ENCODE data around the gene TPST1. TPM values are rescaled to one million over a fixed set of nuclear protein-coding genes. Genes with fewer than 3 reads are reported as not detected.
A peak's percentile ranks its signal among the peaks of the same experiment; 100 is the strongest.

The TPST1 gene
- polyA plus RNA-seq, 1 donor (not counting 4 experiments of a cell fraction or from before 2014, with no cell fraction given): 48.5 TPM

- Histone ChIP-seq H3K4me2 (ENCODE audit: control insufficient read depth, extremely low read depth, insufficient read depth, low read depth, low read length) (no peak overlapping the region), H3K36me3 (ENCODE audit: control insufficient read depth in 2 of 2, extremely low read depth in 1 of 2, insufficient read depth in 2 of 2, low read length in 2 of 2) (peaks cover 0 to 1% of the 10 kb centered on the region in 2 experiments), H3K9me1 (ENCODE audit: control insufficient read depth, extremely low read depth, insufficient read depth, low read length) (no peaks in the 10 kb centered on the region), H4K20me1 (ENCODE audit: control insufficient read depth, extremely low read depth, insufficient read depth, low read length) (no peaks in the 10 kb centered on the region), H3K9me3 (ENCODE audit: control insufficient read depth, low read depth, low read length) (no peaks in the 10 kb centered on the region), H2AFZ (ENCODE audit: control insufficient read depth, low read length) (no peak overlapping the region), H3K27ac (ENCODE audit: control insufficient read depth, insufficient read depth, low read length) (no peak overlapping the region), H3K9ac (ENCODE audit: control insufficient read depth, extremely low read depth, insufficient read depth, low read length) (no peak overlapping the region), H3K79me2 (ENCODE audit: control insufficient read depth, insufficient read depth, low read length) (no peaks in the 10 kb centered on the region), H3K4me3 (ENCODE audit: control insufficient read depth in 2 of 3, extremely low read depth in 1 of 3, insufficient read depth in 2 of 3, low read depth in 1 of 3, low read length in 3 of 3) (no peak overlapping the region), H3K27me3 (ENCODE audit: control insufficient read depth, extremely low read depth, insufficient read depth, low read length) (no peaks in the 10 kb centered on the region), H3K4me1 (ENCODE audit: control insufficient read depth, extremely low read depth, insufficient read depth, low read length) (peaks cover 4% of the 10 kb centered on the region)
- dilution Hi-C loops (cut with MboI; ENCODE audit: extremely low pct_ligation_motif_present, low sequenced_read_pairs): no loop called here
- TF ChIP-seq EZH2 (IDR thresholded peaks at IDR 0.05; ENCODE audit: low read length): no peak
- TF ChIP-seq, protein P1, sequence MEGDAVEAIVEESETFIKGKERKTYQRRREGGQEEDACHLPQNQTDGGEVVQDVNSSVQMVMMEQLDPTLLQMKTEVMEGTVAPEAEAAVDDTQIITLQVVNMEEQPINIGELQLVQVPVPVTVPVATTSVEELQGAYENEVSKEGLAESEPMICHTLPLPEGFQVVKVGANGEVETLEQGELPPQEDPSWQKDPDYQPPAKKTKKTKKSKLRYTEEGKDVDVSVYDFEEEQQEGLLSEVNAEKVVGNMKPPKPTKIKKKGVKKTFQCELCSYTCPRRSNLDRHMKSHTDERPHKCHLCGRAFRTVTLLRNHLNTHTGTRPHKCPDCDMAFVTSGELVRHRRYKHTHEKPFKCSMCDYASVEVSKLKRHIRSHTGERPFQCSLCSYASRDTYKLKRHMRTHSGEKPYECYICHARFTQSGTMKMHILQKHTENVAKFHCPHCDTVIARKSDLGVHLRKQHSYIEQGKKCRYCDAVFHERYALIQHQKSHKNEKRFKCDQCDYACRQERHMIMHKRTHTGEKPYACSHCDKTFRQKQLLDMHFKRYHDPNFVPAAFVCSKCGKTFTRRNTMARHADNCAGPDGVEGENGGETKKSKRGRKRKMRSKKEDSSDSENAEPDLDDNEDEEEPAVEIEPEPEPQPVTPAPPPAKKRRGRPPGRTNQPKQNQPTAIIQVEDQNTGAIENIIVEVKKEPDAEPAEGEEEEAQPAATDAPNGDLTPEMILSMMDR (optimal IDR thresholded peaks at IDR 0.05 in 1 of 3, IDR thresholded peaks at IDR 0.05 in 1 of 3, conservative IDR thresholded peaks at IDR 0.05 in 1 of 3; ENCODE audit: extremely low read depth in 1 of 3, insufficient read depth in 2 of 3, low read length in 3 of 3): no peak
- DNase-seq (ENCODE audit: low read depth, low spot score) (no peak), FAIRE-seq (no peak)
Observed at GRCh38 chr7:66403564-66403963, 198.4 kb downstream of the TPST1 start.

- peak; percentile 13 for FAIRE-seq
- Histone ChIP-seq H3K27me3 (ENCODE audit: control insufficient read depth, extremely low read depth, insufficient read depth, low read length) (no peaks in the 10 kb centered on the region), H4K20me1 (ENCODE audit: control insufficient read depth, extremely low read depth, insufficient read depth, low read length) (no peaks in the 10 kb centered on the region), H3K9me3 (ENCODE audit: control insufficient read depth, low read depth, low read length) (no peaks in the 10 kb centered on the region), H3K4me2 (ENCODE audit: control insufficient read depth, extremely low read depth, insufficient read depth, low read depth, low read length) (no peak overlapping the region), H3K79me2 (ENCODE audit: control insufficient read depth, insufficient read depth, low read length) (no peaks in the 10 kb centered on the region), H2AFZ (ENCODE audit: control insufficient read depth, low read length) (no peak overlapping the region), H3K4me3 (ENCODE audit: control insufficient read depth in 2 of 3, extremely low read depth in 1 of 3, insufficient read depth in 2 of 3, low read depth in 1 of 3, low read length in 3 of 3) (no peak overlapping the region), H3K9ac (ENCODE audit: control insufficient read depth, extremely low read depth, insufficient read depth, low read length) (no peak overlapping the region), H3K36me3 (ENCODE audit: control insufficient read depth in 2 of 2, extremely low read depth in 1 of 2, insufficient read depth in 2 of 2, low read length in 2 of 2) (peaks cover 0 to 1% of the 10 kb centered on the region in 2 experiments), H3K9me1 (ENCODE audit: control insufficient read depth, extremely low read depth, insufficient read depth, low read length) (no peaks in the 10 kb centered on the region), H3K4me1 (ENCODE audit: control insufficient read depth, extremely low read depth, insufficient read depth, low read length) (peaks cover 3% of the 10 kb centered on the region), H3K27ac (ENCODE audit: control insufficient read depth, insufficient read depth, low read length) (no peak overlapping the region)
- peak; percentile 5 for DNase-seq (ENCODE audit: low read depth, low spot score)
- TF ChIP-seq EZH2 (IDR thresholded peaks at IDR 0.05; ENCODE audit: low read length): no peak
- TF ChIP-seq, protein P1 (optimal IDR thresholded peaks at IDR 0.05 in 1 of 3, IDR thresholded peaks at IDR 0.05 in 1 of 3, conservative IDR thresholded peaks at IDR 0.05 in 1 of 3; ENCODE audit: extremely low read depth in 1 of 3, insufficient read depth in 2 of 3, low read length in 3 of 3): no peak
- dilution Hi-C loops (cut with MboI; ENCODE audit: extremely low pct_ligation_motif_present, low sequenced_read_pairs): no loop called here
Observed at GRCh38 chr7:66409493-66409892, 204.4 kb downstream of the TPST1 start.

Small RNAs within 50 kb of the gene (small RNA-seq; reads per million reads assigned to genes)
- 0 reads per million in 3 experiments for gene RNU6-313P (ENCODE audit: insufficient read length in 3 of 3, low read depth in 3 of 3, low replicate concordance in 1 of 3)

Other genes starting within 250 kb of the TPST1 start
- 9.4 to 19.9 TPM (median 13.3 TPM) in 3 replicates for gene GUSB, start 223.1 kb upstream of the TPST1 start, polyA plus RNA-seq
- 24.4 to 34.8 TPM (median 27.8 TPM) in 3 replicates for gene ASL, start 129.5 kb upstream of the TPST1 start, polyA plus RNA-seq
- 23.6 to 41.6 TPM (median 25.4 TPM) in 3 replicates for gene CRCP, start 90.5 kb upstream of the TPST1 start, polyA plus RNA-seq

All from keratinocyte (primary cell).